Prostate gland (tissue), 2 donors: ENCODE results near the gene WASHC4.

Experiments used
- CTCF ChIP-seq, 4 experiments: fragments of 200-600 bp in 2 of 4; fragments of 450-650 bp in 2 of 4; sonication (generic) in 2 of 4; IDR thresholded peaks; 1 replicate in 3 of 4; 2 replicates in 1 of 4; pipeline ENCODE4 v1.5.1; 2016 to 2019; ENCODE audit warnings: antibody characterized with exemption in 4 of 4, mild to moderate bottlenecking in 2 of 4, moderate library complexity in 2 of 4
- POLR2A ChIP-seq: fragments of 450-650 bp; IDR thresholded peaks from one replicate; pipeline ENCODE4 v1.6.1; 2016; ENCODE audit warnings: antibody characterized with exemption, mild to moderate bottlenecking
- POLR2AphosphoS5 ChIP-seq: sonication (generic); formaldehyde crosslinking; IDR thresholded peaks from one replicate; pipeline ENCODE4 v1.6.1; 2017; ENCODE audit warnings: antibody characterized with exemption

GRCh38 chr12:105200385-105200784, 92.9 kb downstream of the WASHC4 start:
- TF ChIP-seq POLR2A (no peak), CTCF (IDR thresholded peaks at IDR 0.05) (no peak), POLR2AphosphoS5 (no peak)
